OCI-LY1 (cell line): ENCODE data around the gene FSTL5.

Experiments
- EZH2 ChIP-seq: fragments of 200-600 bp; sonication (generic), shearing (Covaris generic); IDR thresholded peaks from 2 replicates; pipeline ENCODE4 v1.8.0; 2017; ENCODE audit warnings: borderline replicate concordance, mixed run types, mild to moderate bottlenecking, antibody characterized with exemption, low read length, moderate library complexity, mixed read lengths
- TF ChIP-seq, protein P1 (sequence below): fragments of 200-600 bp; sonication (generic), shearing (Covaris generic); IDR thresholded peaks from 2 replicates; pipeline ENCODE4 v1.5.1; 2017; ENCODE audit warnings: mild to moderate bottlenecking, antibody characterized with exemption, low read length, moderate library complexity, mixed read lengths

DNA sequence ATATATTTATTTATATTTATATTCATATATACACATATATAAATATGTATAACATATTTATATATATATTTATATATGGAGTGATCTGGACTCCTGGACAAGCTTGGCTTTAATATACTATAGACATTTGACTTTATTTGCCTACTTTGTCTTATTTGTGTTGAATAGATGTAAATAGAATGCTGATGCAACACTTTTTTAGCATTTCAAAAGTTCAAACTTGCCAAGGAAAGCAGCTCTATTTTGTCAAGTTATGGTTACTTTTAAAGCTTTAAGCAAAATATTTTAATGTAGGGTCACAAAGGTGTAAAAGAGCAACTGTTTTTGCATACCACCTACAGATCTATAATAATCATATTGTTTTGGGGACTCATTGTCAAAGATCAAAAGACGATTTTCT lies 61.1 kb downstream of the FSTL5 start:
- no peak for TF ChIP-seq EZH2
- TF ChIP-seq, protein P1, sequence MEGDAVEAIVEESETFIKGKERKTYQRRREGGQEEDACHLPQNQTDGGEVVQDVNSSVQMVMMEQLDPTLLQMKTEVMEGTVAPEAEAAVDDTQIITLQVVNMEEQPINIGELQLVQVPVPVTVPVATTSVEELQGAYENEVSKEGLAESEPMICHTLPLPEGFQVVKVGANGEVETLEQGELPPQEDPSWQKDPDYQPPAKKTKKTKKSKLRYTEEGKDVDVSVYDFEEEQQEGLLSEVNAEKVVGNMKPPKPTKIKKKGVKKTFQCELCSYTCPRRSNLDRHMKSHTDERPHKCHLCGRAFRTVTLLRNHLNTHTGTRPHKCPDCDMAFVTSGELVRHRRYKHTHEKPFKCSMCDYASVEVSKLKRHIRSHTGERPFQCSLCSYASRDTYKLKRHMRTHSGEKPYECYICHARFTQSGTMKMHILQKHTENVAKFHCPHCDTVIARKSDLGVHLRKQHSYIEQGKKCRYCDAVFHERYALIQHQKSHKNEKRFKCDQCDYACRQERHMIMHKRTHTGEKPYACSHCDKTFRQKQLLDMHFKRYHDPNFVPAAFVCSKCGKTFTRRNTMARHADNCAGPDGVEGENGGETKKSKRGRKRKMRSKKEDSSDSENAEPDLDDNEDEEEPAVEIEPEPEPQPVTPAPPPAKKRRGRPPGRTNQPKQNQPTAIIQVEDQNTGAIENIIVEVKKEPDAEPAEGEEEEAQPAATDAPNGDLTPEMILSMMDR: no peak
